Transverse colon (tissue), 3 donors: ENCODE results near the gene KMT2A.

Experiments
- CTCF ChIP-seq, 5 experiments: fragments of 200-600 bp in 3 of 5; fragments of 450-650 bp in 2 of 5; sonication (generic) in 3 of 5; IDR thresholded peaks; 1 replicate in 2 of 5; 2 replicates in 3 of 5; pipeline ENCODE4 v1.5.1; 2016 to 2017; ENCODE audit warnings: antibody characterized with exemption in 5 of 5, inconsistent platforms in 3 of 5, mild to moderate bottlenecking in 2 of 5, moderate library complexity in 1 of 5
- EP300 ChIP-seq: sonication (generic); formaldehyde crosslinking; IDR thresholded peaks from one replicate; pipeline ENCODE4 v1.6.1; 2017; ENCODE audit warnings: antibody characterized with exemption, low read depth
- POLR2A ChIP-seq: fragments of 450-650 bp; IDR thresholded peaks from one replicate; pipeline ENCODE4 v1.6.1; 2016; ENCODE audit warnings: antibody characterized with exemption, mild to moderate bottlenecking, moderate library complexity

DNA sequence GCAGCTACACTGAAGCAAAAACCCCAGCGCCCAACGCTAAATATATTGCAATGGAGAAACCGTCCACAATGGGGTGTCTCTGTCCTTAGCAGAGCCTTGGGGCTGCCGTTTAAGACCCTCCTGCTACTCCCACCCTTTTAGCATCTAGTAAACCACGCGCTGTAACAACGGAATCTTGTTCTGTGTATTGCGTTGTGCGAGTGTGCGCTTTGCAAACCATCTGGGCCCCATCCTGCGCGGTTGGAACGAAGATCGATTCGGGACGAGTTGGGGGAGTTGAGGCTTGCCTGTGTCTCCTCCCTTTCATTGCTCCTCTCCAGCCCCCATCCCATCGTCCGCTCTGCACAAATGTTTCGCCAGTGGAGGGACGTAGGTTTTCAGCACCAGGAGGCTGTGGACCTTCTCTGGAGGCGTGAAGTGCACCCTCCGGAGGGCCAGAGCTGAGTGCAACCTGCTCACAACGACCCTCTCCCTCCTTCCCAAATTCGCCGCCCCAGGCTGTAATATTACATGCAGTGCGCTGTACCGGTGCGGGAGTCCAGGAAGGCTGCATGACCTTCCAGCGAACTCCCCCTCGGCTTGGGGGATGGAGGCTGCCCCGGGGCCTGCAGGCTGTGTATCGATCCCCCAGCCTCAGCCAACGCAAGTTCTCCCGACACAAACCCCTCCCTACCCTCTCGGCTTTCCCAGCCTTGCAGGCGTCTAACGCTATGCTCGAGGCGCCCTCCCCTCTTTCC lies 1.6 kb upstream of the KMT2A start:
- TF ChIP-seq CTCF (IDR thresholded peaks at IDR 0.05) (no peak), POLR2A (no peak), EP300 (no peak)
